NCI-H69 (cell line): Measurements from ENCODE around the gene ZNF592.
A peak's percentile ranks its signal among the peaks of the same experiment; 100 is the strongest.

Experiments
- DNase-seq: peaks from one replicate; lab custom pipeline; 2025; lab: John Stamatoyannopoulos, UW

The ZNF592 gene

DNA sequence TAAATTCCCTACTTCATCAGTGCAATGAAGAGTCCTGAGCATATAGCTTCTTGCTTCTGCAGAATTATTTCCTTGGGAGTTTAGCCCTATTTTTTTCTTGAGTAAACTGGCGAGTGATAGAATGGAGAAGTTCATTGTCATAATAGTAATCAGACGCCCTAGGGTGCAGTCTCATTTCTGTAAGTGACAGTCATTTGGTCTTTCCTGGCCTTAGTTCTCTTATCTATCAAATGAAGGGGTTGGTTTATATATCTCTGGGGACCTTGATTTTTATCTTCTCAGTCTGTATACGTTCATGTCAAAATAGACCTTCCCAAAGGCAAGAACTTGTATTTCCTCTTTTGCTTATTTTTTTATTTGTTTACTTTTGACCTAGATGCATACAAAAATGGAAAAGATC, 58.8 kb downstream of the ZNF592 start:
- no peak for DNase-seq

DNA sequence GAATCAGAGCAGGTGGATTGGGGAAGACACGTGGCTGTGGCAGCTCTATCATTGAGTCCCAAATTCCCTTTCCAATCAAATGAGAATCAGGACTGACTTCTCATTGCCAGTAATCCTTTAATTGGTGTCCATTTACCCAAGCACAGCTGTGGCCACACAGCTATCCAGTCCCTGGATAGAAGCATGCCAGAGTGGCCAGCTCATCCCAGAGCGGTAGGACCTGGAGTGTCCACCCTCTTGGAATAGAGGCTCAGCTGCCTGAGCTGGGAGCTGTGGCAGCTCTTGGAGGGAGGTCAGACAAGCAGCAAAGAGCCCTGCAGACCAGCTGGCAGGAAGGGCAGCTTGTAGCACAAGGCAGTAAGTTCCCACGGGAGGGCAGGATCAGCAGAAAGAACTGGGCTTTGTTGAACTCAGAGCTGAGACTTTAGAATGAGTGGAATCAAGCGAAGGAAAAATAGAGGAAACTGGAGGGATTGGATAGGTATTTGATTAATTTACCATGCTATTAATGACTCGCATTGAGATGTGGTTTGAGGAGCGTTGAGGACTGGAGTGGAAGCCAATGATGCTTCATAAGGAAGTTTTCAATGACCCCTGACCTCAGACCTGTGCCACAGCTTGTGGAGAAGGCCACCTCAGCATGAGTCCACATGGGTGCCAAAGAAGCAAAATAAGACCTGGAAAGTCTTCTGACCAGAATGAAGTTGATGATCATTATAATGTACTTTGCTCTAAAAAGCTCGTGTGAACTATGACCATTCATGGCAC, 61.9 kb downstream of the ZNF592 start:
- DNase-seq: no peak

GRCh38 chr15:84811151-84811550, 62.8 kb downstream of the ZNF592 start:
- DNase-seq: no peak

- no peak for DNase-seq
Observed at GRCh38 chr15:84811828-84812227, 63.4 kb downstream of the ZNF592 start.

DNA sequence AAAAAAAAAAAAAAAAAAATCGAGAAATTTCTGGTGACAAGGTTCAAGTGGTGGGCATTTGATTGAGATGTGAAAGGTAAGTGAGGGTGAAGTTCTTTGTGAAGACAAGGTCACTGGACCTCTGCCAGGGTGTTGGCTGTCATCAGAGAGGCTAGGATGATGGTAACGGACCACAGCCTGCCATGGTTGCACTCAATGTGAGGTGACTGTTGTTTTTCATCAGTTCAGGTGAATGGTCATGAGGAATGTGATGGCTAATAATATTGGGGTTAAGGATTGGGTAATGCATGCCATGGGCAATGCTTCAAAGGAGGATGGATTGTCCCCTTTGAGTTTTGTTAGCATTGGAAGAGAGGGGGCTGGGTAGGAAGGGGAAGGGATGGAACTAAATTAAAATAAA, 64.5 kb downstream of the ZNF592 start:
- DNase-seq: no peak

- no peak for DNase-seq
Observed at GRCh38 chr15:84813435-84813834, 65.0 kb downstream of the ZNF592 start.

DNA sequence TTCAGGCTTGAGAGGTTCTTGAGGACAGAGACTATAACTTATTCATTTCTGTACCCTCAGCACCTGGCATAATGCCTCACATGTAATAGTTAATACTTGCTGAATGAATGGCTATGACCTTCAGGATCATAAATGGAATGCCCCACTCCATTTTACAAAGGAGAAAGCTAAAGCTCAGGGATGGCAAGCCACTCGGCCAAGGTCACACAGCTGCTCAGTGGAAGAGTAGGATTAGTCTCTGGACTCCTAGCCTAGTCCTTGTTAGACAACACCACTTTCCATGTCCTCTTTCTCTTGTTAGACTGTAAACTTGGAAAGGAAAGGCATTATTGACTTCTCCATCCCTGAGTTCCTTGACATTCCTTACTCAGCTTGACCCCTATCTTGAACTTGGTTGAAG, 65.5 kb downstream of the ZNF592 start:
- DNase-seq: no peak

- DNase-seq: no peak
Observed at GRCh38 chr15:84814916-84815315, 66.5 kb downstream of the ZNF592 start.

DNA sequence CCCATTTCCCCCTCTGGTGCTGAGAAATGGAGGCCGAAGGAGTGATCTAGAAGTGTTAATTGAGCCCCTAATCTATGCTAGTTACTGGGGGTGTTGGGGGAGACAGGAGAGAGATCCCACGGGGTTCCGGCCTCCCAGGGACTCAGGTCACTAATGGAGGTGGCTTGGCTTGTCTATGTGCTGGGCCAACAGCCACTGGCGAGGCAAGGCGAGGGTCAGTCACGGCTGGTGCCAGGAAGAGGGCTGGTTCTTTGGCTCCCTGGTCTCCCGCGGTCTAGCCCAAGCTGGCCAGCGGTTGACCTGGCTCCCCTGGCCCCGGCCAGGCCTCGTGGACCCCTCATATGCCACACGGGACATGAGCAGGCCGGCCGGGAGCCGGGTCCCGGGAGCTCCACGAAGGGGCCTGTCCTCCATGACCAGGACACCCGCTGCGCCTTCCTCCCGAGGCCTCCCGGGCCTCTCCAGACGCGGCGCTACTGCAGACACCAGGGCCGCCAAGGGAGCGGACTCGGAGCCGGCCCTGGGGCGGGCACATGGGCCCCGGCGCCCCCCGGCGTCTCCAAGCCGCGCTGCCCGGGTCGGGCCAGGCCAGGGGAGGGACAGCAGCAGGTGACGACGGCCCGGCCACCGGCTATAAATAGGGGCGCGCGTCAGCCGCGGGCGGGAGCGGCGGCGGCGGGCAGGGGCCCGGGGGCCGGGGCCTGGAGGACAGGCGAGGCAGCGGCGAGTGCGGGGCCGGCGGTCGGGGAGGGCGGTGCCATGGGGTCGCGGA, 68.5 kb downstream of the ZNF592 start, which contains the start of gene ALPK3:
TSS of gene ALPK3 (plus strand) at position 663 of the 772 bp plus-strand sequence. CDS start at position 760, 97 bp downstream.
- no peak for DNase-seq

DNA sequence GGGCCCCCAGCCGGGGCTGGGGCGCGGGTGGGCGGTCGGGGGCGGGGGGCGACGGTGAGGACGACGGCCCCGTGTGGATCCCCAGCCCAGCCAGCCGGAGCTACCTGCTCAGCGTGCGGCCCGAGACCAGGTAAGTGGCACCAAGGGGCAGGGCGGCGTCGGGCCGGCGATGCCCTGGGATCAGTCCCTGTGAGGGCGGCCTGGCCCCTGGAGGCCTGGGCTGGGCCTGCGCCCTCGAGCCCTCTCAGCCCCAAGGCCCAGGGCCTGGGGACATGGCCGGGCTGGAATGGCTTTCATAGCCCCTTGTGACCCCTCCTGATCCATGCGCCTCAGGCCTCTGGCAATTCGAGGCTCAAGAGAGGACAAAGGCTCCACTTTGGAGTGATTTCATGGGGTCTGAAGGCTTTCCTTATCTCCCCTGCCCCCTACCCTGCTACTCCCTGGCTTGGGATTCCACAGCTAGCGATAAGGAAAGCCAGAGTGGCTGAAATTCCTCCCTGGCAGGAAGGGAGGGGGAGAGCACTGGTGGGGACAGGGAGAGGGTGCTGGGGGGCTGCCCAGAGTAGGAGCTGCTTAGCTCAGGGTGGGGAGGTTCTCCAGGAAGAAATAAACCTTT, 69.2 kb downstream of the ZNF592 start:
- DNase-seq: no peak

- DNase-seq: peak; percentile 65
Observed at GRCh38 chr15:84818261-84819131, 70.1 kb downstream of the ZNF592 start.

- no peak for DNase-seq
Observed at GRCh38 chr15:84819291-84819768, 70.9 kb downstream of the ZNF592 start.

- DNase-seq: no peak
Observed at GRCh38 chr15:84819791-84820190, 71.4 kb downstream of the ZNF592 start.

DNA sequence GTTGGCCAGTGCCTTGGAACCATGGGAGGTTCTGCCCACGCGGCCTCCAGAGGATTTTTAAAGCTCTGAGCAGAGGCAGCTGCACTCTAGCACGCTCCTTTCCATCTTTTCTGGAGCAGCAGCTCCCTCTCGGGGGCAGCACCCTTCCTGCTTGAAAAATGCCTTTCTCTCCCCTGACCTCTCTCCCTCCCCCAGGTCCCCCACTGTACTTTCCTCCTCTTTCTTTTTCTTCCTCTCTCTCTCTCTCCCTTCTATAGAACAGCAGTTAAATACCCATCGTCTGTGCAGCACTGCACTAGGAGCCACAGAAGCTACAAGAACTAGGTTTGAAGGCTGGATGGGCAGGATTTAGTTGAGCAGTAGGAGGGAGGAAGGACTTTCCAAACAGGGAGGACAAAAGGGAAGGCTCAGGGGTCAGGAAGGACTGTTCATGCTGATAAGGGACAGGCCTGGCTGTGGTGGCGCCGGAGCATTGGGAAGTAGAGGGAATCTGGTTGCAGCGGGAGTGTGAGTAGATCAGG, 73.2 kb downstream of the ZNF592 start:
- no peak for DNase-seq

DNA sequence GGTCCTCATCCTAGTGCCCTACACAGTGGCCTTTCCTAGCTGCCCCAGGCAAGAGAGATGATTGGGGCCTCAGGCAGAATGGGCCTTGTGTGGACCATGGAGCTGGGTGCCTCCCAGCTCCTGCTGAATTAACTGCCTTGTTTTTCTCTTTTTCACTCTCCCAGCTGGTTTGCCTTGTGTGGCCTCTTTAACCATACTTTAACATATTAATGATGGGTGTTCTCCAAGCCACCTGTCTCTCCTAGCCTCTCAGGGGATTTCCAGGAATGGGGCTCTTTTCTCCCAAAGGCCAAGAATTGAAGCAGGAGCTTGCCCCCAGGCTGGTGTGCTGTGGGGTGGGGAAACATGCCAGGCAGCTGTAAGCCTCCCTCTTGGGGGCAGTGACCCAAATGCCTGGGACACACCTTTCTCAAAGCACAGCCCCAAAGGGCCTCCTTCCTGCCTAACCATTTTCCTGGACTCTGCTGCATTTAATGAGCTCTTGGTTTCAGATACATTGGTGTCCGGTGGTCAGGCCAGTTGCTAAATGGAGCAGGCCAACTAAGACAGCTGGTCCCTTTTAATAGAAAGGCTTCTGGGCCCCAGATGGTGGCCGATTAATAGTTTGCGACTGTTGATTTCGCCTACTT, 74.4 kb downstream of the ZNF592 start:
- DNase-seq: peak; percentile 64

GRCh38 chr15:84823282-84823878, 75.0 kb downstream of the ZNF592 start:
- no peak for DNase-seq

GRCh38 chr15:84824260-84825007, 76.0 kb downstream of the ZNF592 start:
- DNase-seq: no peak

- DNase-seq: peak; percentile 31
Observed at GRCh38 chr15:84826369-84826823, 78.0 kb downstream of the ZNF592 start.

GRCh38 chr15:84827246-84827645, 78.9 kb downstream of the ZNF592 start:
- no peak for DNase-seq
